IgD-negative memory B cell (primary cell): ENCODE results near the gene RCN1. TPM values are rescaled to one million over a fixed set of nuclear protein-coding genes. Genes with fewer than 3 reads are reported as not detected.
"Not testable (repeated sequence)": the region's sequence is repeated elsewhere in the genome, so short reads cannot be mapped to it uniquely, and the experiment has no call there.

Source experiments
- H3K27ac Mint-ChIP-seq, 3 donors: one replicate each; pipeline ENCODE4 v1.8.0; 2020 to 2022; ENCODE audit warnings: mild to moderate bottlenecking in 3 of 3, mixed read lengths in 3 of 3, moderate library complexity in 1 of 3
- H3K27me3 Mint-ChIP-seq: one replicate; pipeline ENCODE4 v1.8.0; 2021; ENCODE audit warnings: mixed read lengths
- H3K36me3 Mint-ChIP-seq: one replicate; pipeline ENCODE4 v1.8.0; 2020; ENCODE audit warnings: mild to moderate bottlenecking, mixed read lengths
- H3K4me1 Mint-ChIP-seq, 3 donors: one replicate each; pipeline ENCODE4 v1.8.0; 2020 to 2022; ENCODE audit warnings: mixed read lengths in 3 of 3, mild to moderate bottlenecking in 1 of 3
- H3K4me3 Mint-ChIP-seq, 4 donors: one replicate each; pipeline ENCODE4 v1.8.0; 2020 to 2022; ENCODE audit warnings: mild to moderate bottlenecking in 4 of 4, mixed read lengths in 4 of 4, moderate library complexity in 3 of 4
- H3K9me3 Mint-ChIP-seq, 3 donors: one replicate each; pipeline ENCODE4 v1.8.0; 2020 to 2021; ENCODE audit warnings: mixed read lengths in 3 of 3, mild to moderate bottlenecking in 1 of 3
- polyA plus RNA-seq: library from polyadenylated mRNA; unstranded; fragments of 300-500 nt; fragmentation: Illumina TruSeq; gene quantifications from one replicate; pipeline ENCODE4 v1.2.3, GENCODE V29; 2021

Gene RCN1
- polyA plus RNA-seq, 1 donor from 2014 or later = 4.9 TPM

GRCh38 chr11:32092581-32093170, 1.8 kb downstream of the RCN1 start:
- Mint-ChIP-seq H3K4me1 (peaks cover 6 to 8% (median 6%) of the 10 kb centered on the region in 3 donors), H3K9me3 (peaks cover 0 to 2% (median 0%) of the 10 kb centered on the region in 3 donors), H3K27ac (peak overlapping the region; percentile 8 to 85 (median 40)), H3K36me3 (peaks cover 4% of the 10 kb centered on the region), H3K27me3 (peaks cover 6% of the 10 kb centered on the region), H3K4me3 (peak overlapping the region; percentile 67 to 96 (median 84))

GRCh38 chr11:32094923-32095322, 4.0 kb downstream of the RCN1 start:
- H3K9me3 Mint-ChIP-seq = peaks cover 0 to 3% (median 0%) of the 10 kb centered on the region in 3 donors
- peaks cover 2 to 6% (median 6%) of the 10 kb centered on the region in 3 donors for H3K4me1 Mint-ChIP-seq
- no peak overlapping the region for H3K27ac Mint-ChIP-seq
- H3K36me3 Mint-ChIP-seq = peaks cover 7% of the 10 kb centered on the region
- peaks cover 3% of the 10 kb centered on the region for H3K27me3 Mint-ChIP-seq
- peak overlapping the region in 1 of 4 donors; percentile 67 for H3K4me3 Mint-ChIP-seq

GRCh38 chr11:32098142-32098903, 7.4 kb downstream of the RCN1 start:
- no peak overlapping the region for H3K4me3 Mint-ChIP-seq
- peaks cover 0 to 3% (median 0%) of the 10 kb centered on the region in 3 donors for H3K9me3 Mint-ChIP-seq
- H3K27me3 Mint-ChIP-seq = no peaks in the 10 kb centered on the region
- H3K27ac Mint-ChIP-seq = no peak overlapping the region
- H3K4me1 Mint-ChIP-seq = peaks cover 0 to 6% (median 1%) of the 10 kb centered on the region in 3 donors
- peaks cover 9% of the 10 kb centered on the region for H3K36me3 Mint-ChIP-seq

GRCh38 chr11:32099516-32099915, 8.6 kb downstream of the RCN1 start:
- Mint-ChIP-seq H3K36me3 (peaks cover 9% of the 10 kb centered on the region), H3K27ac (no peak overlapping the region), H3K4me1 (peaks cover 0 to 6% (median 1%) of the 10 kb centered on the region in 3 donors), H3K4me3 (no peak overlapping the region), H3K9me3 (peaks cover 0 to 3% (median 0%) of the 10 kb centered on the region in 3 donors), H3K27me3 (no peaks in the 10 kb centered on the region)

GRCh38 chr11:32100495-32100894, 9.6 kb downstream of the RCN1 start:
- Mint-ChIP-seq H3K4me3 (no peak overlapping the region), H3K36me3 (peaks cover 7% of the 10 kb centered on the region), H3K4me1 (peaks cover 0 to 6% (median 3%) of the 10 kb centered on the region in 3 donors)

GRCh38 chr11:32101791-32102190, 10.9 kb downstream of the RCN1 start:
- Mint-ChIP-seq H3K4me3 (no peak overlapping the region), H3K27me3 (no peaks in the 10 kb centered on the region), H3K36me3 (peaks cover 9% of the 10 kb centered on the region), H3K9me3 (peaks cover 0 to 3% (median 0%) of the 10 kb centered on the region in 3 donors), H3K4me1 (peaks cover 8 to 12% (median 10%) of the 10 kb centered on the region in 3 donors), H3K27ac (no peak overlapping the region)

More at GRCh38 chr11:32100495-32100894, 9.6 kb downstream of the RCN1 start:
- Mint-ChIP-seq H3K27me3 (no peaks in the 10 kb centered on the region), H3K9me3 (peaks cover 0 to 3% (median 0%) of the 10 kb centered on the region in 3 donors), H3K27ac (peak overlapping the region in 2 of 3 donors; percentile 4 to 8)

GRCh38 chr11:32103121-32103719, 12.3 kb downstream of the RCN1 start:
- not testable (repeated sequence) for H3K27me3 Mint-ChIP-seq, H3K36me3 Mint-ChIP-seq
- H3K4me1 Mint-ChIP-seq = peaks cover 6 to 10% (median 8%) of the 10 kb centered on the region in 3 donors

GRCh38 chr11:32103941-32104340, 13.1 kb downstream of the RCN1 start:
- no peaks in the 10 kb centered on the region for H3K9me3 Mint-ChIP-seq
- H3K4me1 Mint-ChIP-seq = peaks cover 6 to 10% (median 8%) of the 10 kb centered on the region in 3 donors
- no peaks in the 10 kb centered on the region for H3K27me3 Mint-ChIP-seq
- H3K36me3 Mint-ChIP-seq = peaks cover 7% of the 10 kb centered on the region
- no peak overlapping the region for H3K4me3 Mint-ChIP-seq
- no peak overlapping the region for H3K27ac Mint-ChIP-seq

More at GRCh38 chr11:32103121-32103719, 12.3 kb downstream of the RCN1 start:
- not testable (repeated sequence) for H3K9me3 Mint-ChIP-seq, H3K27ac Mint-ChIP-seq, H3K4me3 Mint-ChIP-seq

- peaks cover 2% of the 10 kb centered on the region for H3K36me3 Mint-ChIP-seq
- H3K4me1 Mint-ChIP-seq = peaks cover 6 to 10% (median 8%) of the 10 kb centered on the region in 3 donors
- no peaks in the 10 kb centered on the region for H3K9me3 Mint-ChIP-seq
- peak overlapping the region in 1 of 4 donors; percentile 75 for H3K4me3 Mint-ChIP-seq
- H3K27me3 Mint-ChIP-seq = no peaks in the 10 kb centered on the region
- H3K27ac Mint-ChIP-seq = no peak overlapping the region
Measured at GRCh38 chr11:32105871-32106560, 15.1 kb downstream of the RCN1 start.

GRCh38 chr11:32107647-32108046, 16.8 kb downstream of the RCN1 start:
- H3K27me3 Mint-ChIP-seq = no peaks in the 10 kb centered on the region
- H3K4me3 Mint-ChIP-seq = no peak overlapping the region
- H3K9me3 Mint-ChIP-seq = no peaks in the 10 kb centered on the region
- peaks cover 2% of the 10 kb centered on the region for H3K36me3 Mint-ChIP-seq
- no peak overlapping the region for H3K27ac Mint-ChIP-seq
- H3K4me1 Mint-ChIP-seq = peaks cover 6 to 10% (median 8%) of the 10 kb centered on the region in 3 donors

GRCh38 chr11:32108576-32108975, 17.7 kb downstream of the RCN1 start:
- peaks cover 6 to 10% (median 8%) of the 10 kb centered on the region in 3 donors for H3K4me1 Mint-ChIP-seq
- H3K27ac Mint-ChIP-seq = no peak overlapping the region
- H3K27me3 Mint-ChIP-seq = peaks cover under 1% of the 10 kb centered on the region
- no peaks in the 10 kb centered on the region for H3K9me3 Mint-ChIP-seq
- peaks cover 2% of the 10 kb centered on the region for H3K36me3 Mint-ChIP-seq
- no peak overlapping the region for H3K4me3 Mint-ChIP-seq

GRCh38 chr11:32109138-32109537, 18.3 kb downstream of the RCN1 start:
- no peak overlapping the region for H3K27ac Mint-ChIP-seq
- no peak overlapping the region for H3K4me3 Mint-ChIP-seq
- H3K4me1 Mint-ChIP-seq = peaks cover 6 to 10% (median 8%) of the 10 kb centered on the region in 3 donors
- peaks cover 3% of the 10 kb centered on the region for H3K27me3 Mint-ChIP-seq
- peaks cover 2% of the 10 kb centered on the region for H3K36me3 Mint-ChIP-seq
- no peaks in the 10 kb centered on the region for H3K9me3 Mint-ChIP-seq

GRCh38 chr11:32109592-32109991, 18.7 kb downstream of the RCN1 start:
- Mint-ChIP-seq H3K4me1 (peaks cover 6 to 9% (median 8%) of the 10 kb centered on the region in 3 donors), H3K27me3 (peaks cover 3% of the 10 kb centered on the region)

GRCh38 chr11:32110795-32111194, 19.9 kb downstream of the RCN1 start:
- Mint-ChIP-seq H3K9me3 (no peaks in the 10 kb centered on the region), H3K4me1 (peaks cover 4 to 6% (median 5%) of the 10 kb centered on the region in 3 donors)

More at GRCh38 chr11:32109592-32109991, 18.7 kb downstream of the RCN1 start:
- H3K36me3 Mint-ChIP-seq = peaks cover 2% of the 10 kb centered on the region
- H3K27ac Mint-ChIP-seq = no peak overlapping the region
- H3K4me3 Mint-ChIP-seq = no peak overlapping the region
- no peaks in the 10 kb centered on the region for H3K9me3 Mint-ChIP-seq

More at GRCh38 chr11:32110795-32111194, 19.9 kb downstream of the RCN1 start:
- H3K36me3 Mint-ChIP-seq = peaks cover 2% of the 10 kb centered on the region
- no peak overlapping the region for H3K4me3 Mint-ChIP-seq
- no peak overlapping the region for H3K27ac Mint-ChIP-seq
- H3K27me3 Mint-ChIP-seq = peaks cover 3% of the 10 kb centered on the region
